H1 (cell line): ENCODE data around the gene PLTP. TPM values are rescaled to one million over a fixed set of nuclear protein-coding genes. Genes with fewer than 3 reads are reported as not detected.

Experiments
- CTCF ChIA-PET: fragments of 300-600 bp; sonication (Branson Sonifier 250); formaldehyde crosslinking; loops from one replicate; lab custom pipeline; 2021; ENCODE audit not compliant: partially characterized antibody; lab: Charles Lee
- POLR2A ChIA-PET: fragments of 300-600 bp; sonication (Branson Sonifier 250); formaldehyde crosslinking; loops from one replicate; lab custom pipeline; 2021; ENCODE audit warnings: inconsistent platforms; ENCODE audit not compliant: partially characterized antibody; lab: Charles Lee
- DNase-seq, 2 experiments: peaks; one replicate each; pipeline versions ENCODE4 v3.0.0 to v3.0.0-alpha.2; 2010 to 2022; ENCODE audit warnings: low spot score in 2 of 2, low read depth in 1 of 2, mixed read lengths in 1 of 2
- FAIRE-seq: peaks from 2 replicates; lab custom pipeline; 2011; peaks lifted over from hg19 to GRCh38; lab: Jason Lieb, UNC
- H2AFZ ChIP-seq: 2 replicates; pipeline ENCODE4 v1.8.1; 2012; ENCODE audit warnings: low read length, inconsistent platforms
- H2AK5ac ChIP-seq: 2 replicates; pipeline ENCODE4 v1.6.1; 2013; ENCODE audit warnings: low read depth, low read length
- H2BK120ac ChIP-seq: replicated peaks from 2 replicates; pipeline ENCODE3; 2013; ENCODE audit warnings: low read depth, low read length, inconsistent platforms
- H2BK12ac ChIP-seq: 2 replicates; pipeline ENCODE4 v1.6.1; 2013; ENCODE audit warnings: low read depth, low read length
- H2BK15ac ChIP-seq: 2 replicates; pipeline ENCODE4 v1.6.1; 2013; ENCODE audit warnings: low read length
- H2BK20ac ChIP-seq: 2 replicates; pipeline ENCODE4 v1.6.1; 2013; ENCODE audit warnings: low read length
- H2BK5ac ChIP-seq: 2 replicates; pipeline ENCODE4 v1.6.1; 2013; ENCODE audit warnings: low read depth, low read length
- H3K14ac ChIP-seq: 2 replicates; pipeline ENCODE4 v1.6.1; 2013; ENCODE audit warnings: inconsistent platforms; ENCODE audit not compliant: insufficient read length
- H3K18ac ChIP-seq: 2 replicates; pipeline ENCODE4 v1.6.1; 2013; ENCODE audit warnings: low read length; ENCODE audit errors: extremely low read depth
- H3K23ac ChIP-seq: 2 replicates; pipeline ENCODE4 v1.6.1; 2013; ENCODE audit warnings: inconsistent platforms; ENCODE audit not compliant: insufficient read length
- H3K23me2 ChIP-seq: 2 replicates; pipeline ENCODE4 v1.6.1; 2013; ENCODE audit warnings: low read depth, low read length
- H3K27ac ChIP-seq: 2 replicates; pipeline ENCODE4 v1.6.1; 2011; ENCODE audit warnings: low read depth, low read length, inconsistent platforms
- H3K27me3 ChIP-seq, 4 experiments: replicated peaks in 1 of 4; 1 replicate in 1 of 4; 2 replicates in 3 of 4; pipeline versions ENCODE4 v1.6.1 to v1.8.1; 2011 to 2013; ENCODE audit warnings: low read length in 3 of 4, mild to moderate bottlenecking in 3 of 4, inconsistent platforms in 2 of 4, mixed read lengths in 2 of 4, moderate library complexity in 1 of 4; ENCODE audit not compliant: control insufficient read depth in 3 of 4, insufficient read depth in 3 of 4; ENCODE audit errors: extremely low read depth in 1 of 4
- H3K36me3 ChIP-seq, 4 experiments: 2 replicates each; pipeline versions ENCODE4 v1.6.1 to v1.8.1; 2011 to 2013; ENCODE audit warnings: mild to moderate bottlenecking in 4 of 4, low read length in 3 of 4, moderate library complexity in 2 of 4, control low read depth in 1 of 4, inconsistent platforms in 1 of 4; ENCODE audit not compliant: insufficient read depth in 4 of 4, control insufficient read depth in 2 of 4
- H3K4ac ChIP-seq: replicated peaks from 2 replicates; pipeline ENCODE3; 2013; ENCODE audit warnings: low read length, low read depth, mixed read lengths, inconsistent platforms; ENCODE audit not compliant: insufficient read length
- H3K4me1 ChIP-seq, 4 experiments: replicated peaks in 1 of 4; 1 replicate in 1 of 4; 2 replicates in 3 of 4; pipeline versions ENCODE4 v1.6.1 to v1.8.1; 2011 to 2013; ENCODE audit warnings: low read length in 3 of 4, inconsistent platforms in 2 of 4, mixed read lengths in 1 of 4; ENCODE audit not compliant: insufficient read depth in 4 of 4, control insufficient read depth in 3 of 4
- H3K4me2 ChIP-seq, 2 experiments: 2 replicates each; pipeline versions ENCODE4 v1.6.1 to v1.8.1; 2011 to 2013; ENCODE audit warnings: low read depth in 2 of 2, low read length in 2 of 2, control low read depth in 1 of 2, inconsistent platforms in 1 of 2, mild to moderate bottlenecking in 1 of 2; ENCODE audit not compliant: insufficient read depth in 1 of 2
- H3K4me3 ChIP-seq, 4 experiments: fragments of 200-600, 300-600 bp in 1 of 4; sonication (generic), shearing (Covaris generic), sonication (Bioruptor Twin) in 1 of 4; 2 replicates each; pipeline versions ENCODE4 v1.5.1 to v1.8.1; 2011 to 2016; ENCODE audit warnings: low read length in 4 of 4, low read depth in 3 of 4, control low read depth in 2 of 4, inconsistent platforms in 2 of 4, mild to moderate bottlenecking in 2 of 4, mixed read lengths in 1 of 4, moderate library complexity in 1 of 4; ENCODE audit not compliant: insufficient read depth in 2 of 4; ENCODE audit errors: extremely low read depth in 1 of 4
- H3K56ac ChIP-seq: replicated peaks from 2 replicates; pipeline ENCODE3; 2013; ENCODE audit warnings: low read depth, mild to moderate bottlenecking, mixed read lengths, low read length, inconsistent platforms; ENCODE audit not compliant: insufficient read length
- H3K79me1 ChIP-seq: 2 replicates; pipeline ENCODE4 v1.6.1; 2013; ENCODE audit warnings: low read depth, low read length, control low read depth
- H3K79me2 ChIP-seq, 2 experiments: 2 replicates each; pipeline versions ENCODE4 v1.6.1 to v1.8.1; 2012 to 2013; ENCODE audit warnings: low read length in 2 of 2, mild to moderate bottlenecking in 2 of 2, inconsistent platforms in 1 of 2; ENCODE audit not compliant: insufficient read depth in 2 of 2, control insufficient read depth in 1 of 2
- H3K9ac ChIP-seq, 4 experiments: replicated peaks in 1 of 4; 1 replicate in 1 of 4; 2 replicates in 3 of 4; pipeline versions ENCODE4 v1.6.1 to v1.8.1; 2011 to 2013; ENCODE audit warnings: low read depth in 3 of 4, low read length in 3 of 4, control low read depth in 2 of 4, mild to moderate bottlenecking in 2 of 4, moderate library complexity in 2 of 4, inconsistent platforms in 1 of 4; ENCODE audit errors: extremely low read depth in 1 of 4
- H3K9me3 ChIP-seq, 2 experiments: 2 replicates each; pipeline versions ENCODE4 v1.6.1 to v1.8.1; 2012 to 2013; ENCODE audit warnings: mild to moderate bottlenecking in 2 of 2, moderate library complexity in 2 of 2, control low read depth in 1 of 2, inconsistent platforms in 1 of 2, low read depth in 1 of 2, low read length in 1 of 2, mixed read lengths in 1 of 2; ENCODE audit not compliant: insufficient read depth in 2 of 2
- H4K20me1 ChIP-seq, 2 experiments: replicated peaks in 1 of 2; 2 replicates each; pipeline versions ENCODE3 to v1.8.1; 2011 to 2013; ENCODE audit warnings: inconsistent platforms in 2 of 2, low read length in 2 of 2, mild to moderate bottlenecking in 1 of 2; ENCODE audit not compliant: insufficient read depth in 2 of 2, control insufficient read depth in 1 of 2
- H4K5ac ChIP-seq: 2 replicates; pipeline ENCODE4 v1.6.1; 2013; ENCODE audit warnings: low read length, low read depth, mixed read lengths, inconsistent platforms; ENCODE audit not compliant: insufficient read length
- H4K8ac ChIP-seq: 2 replicates; pipeline ENCODE4 v1.8.0; 2013; ENCODE audit warnings: mild to moderate bottlenecking, moderate library complexity, low read length, inconsistent platforms; ENCODE audit not compliant: insufficient read depth; ENCODE audit errors: extremely low read depth
- H4K91ac ChIP-seq: replicated peaks from 2 replicates; pipeline ENCODE3; 2013; ENCODE audit warnings: low read length, mixed read lengths, inconsistent platforms; ENCODE audit not compliant: insufficient read length
- FOSL1 ChIP-seq: IDR thresholded peaks from 2 replicates; pipeline ENCODE4 v1.6.1; 2011; ENCODE audit warnings: mild to moderate bottlenecking, low read depth, low read length, moderate library complexity; ENCODE audit not compliant: insufficient read depth
- MAFK ChIP-seq: IDR thresholded peaks from 2 replicates; pipeline ENCODE4 v1.6.1; 2012; ENCODE audit warnings: low read depth, mild to moderate bottlenecking, improper control_type of control experiment, low read length
- POLR2A ChIP-seq, 2 experiments: IDR thresholded peaks; 1 replicate in 1 of 2; 2 replicates in 1 of 2; pipeline ENCODE4 v1.6.1; 2011; ENCODE audit warnings: low read depth in 2 of 2, low read length in 2 of 2, mild to moderate bottlenecking in 2 of 2; ENCODE audit errors: control extremely low read depth in 1 of 2
- WGBS, 2 experiments: shearing (Covaris generic) in 1 of 2; methylation state at CpG; one replicate each; pipeline versions ENCODE4 v1.1.6 to v1.1.7; 2013 to 2015; ENCODE audit warnings: low lambda C conversion rate in 2 of 2, mixed read lengths in 2 of 2, inconsistent platforms in 1 of 2, low coverage in 1 of 2, missing lambda C conversion rate in 1 of 2; ENCODE audit not compliant: insufficient replicate concordance in 2 of 2, insufficient coverage in 1 of 2, insufficient read length in 1 of 2; ENCODE audit errors: extremely low coverage in 1 of 2, missing lambda C conversion rate in 1 of 2; 5-methylcytosine and 5-hydroxymethylcytosine counted together
- polyA plus RNA-seq, 7 experiments: library from polyadenylated mRNA; depleted of rRNA in 3 of 7; stranded (reverse) in 5 of 7; unstranded in 2 of 7; fragments of >200 nt in 5 of 7; fragments of 200-250 nt in 2 of 7; gene quantifications; 1 replicate in 5 of 7; 2 replicates in 1 of 7; 4 replicates in 1 of 7; pipeline versions ENCODE4 v1.2.1 to v1.2.3, GENCODE V29; 2011 to 2013; ENCODE audit warnings: missing spikeins in 2 of 7, mixed read lengths in 2 of 7
- total RNA-seq: library from RNA; stranded (reverse); fragmentation: NEBNext Ultra II Directional; extraction: Animal tissue kit (Norgen Biotek cat#: 25700); gene quantifications from 2 replicates; pipeline ENCODE4 v1.2.1, GENCODE V29; 2021

Gene PLTP
- total and polyA plus RNA-seq, 2 of the 8 experiments (the other 6 are each of a cell fraction or from before 2014, with no cell fraction given), result 120 to 194 TPM

DNA sequence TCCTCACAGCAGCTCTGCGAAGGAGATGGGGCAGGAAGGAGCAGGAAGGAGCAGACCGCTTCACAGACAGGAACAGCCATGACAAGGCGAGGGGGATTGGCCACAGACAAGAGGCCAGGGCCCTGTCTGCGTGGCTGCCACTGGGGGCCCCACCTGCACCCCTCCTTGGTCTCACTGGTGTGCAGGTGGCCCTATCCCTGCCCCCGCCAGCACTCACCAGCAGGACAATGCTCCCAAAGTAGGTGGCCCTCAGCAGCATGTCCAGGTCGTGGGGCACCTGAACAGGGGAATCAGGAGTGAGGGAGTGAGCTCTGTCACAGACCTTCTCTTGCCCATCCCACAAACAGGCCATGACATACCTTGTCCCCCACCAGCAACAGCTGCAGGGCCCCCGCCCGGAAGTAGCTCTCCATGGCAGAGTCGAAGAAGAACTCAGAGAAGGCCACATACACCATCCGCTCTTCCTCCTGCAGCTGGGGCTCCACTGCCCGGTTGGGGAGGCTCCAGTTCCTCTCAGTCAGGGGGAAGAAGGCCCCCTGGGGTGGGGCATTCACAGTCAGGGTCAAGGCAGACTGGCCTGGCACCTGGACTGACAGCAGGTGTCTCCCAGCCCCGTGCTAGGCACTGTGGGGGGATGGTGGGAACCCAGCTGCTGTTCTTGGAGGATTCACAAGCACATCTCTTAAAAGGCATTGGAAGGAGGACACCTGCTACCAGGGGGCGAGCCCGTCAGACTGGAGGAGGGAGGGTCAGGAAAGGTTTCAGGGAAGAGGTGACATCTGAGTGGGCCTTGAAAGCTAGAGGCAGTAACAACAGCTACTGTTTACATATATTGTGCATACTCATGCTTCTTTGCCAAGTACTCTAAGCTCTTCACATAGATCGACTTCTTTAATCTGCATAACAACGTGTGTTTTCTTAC lies 7.1 kb downstream of the PLTP start:
- 0 out of 4 replicates have a peak, but pooled peaks cover 0 to 2% of the 10 kb centered on the region in 2 experiments for H3K79me2 ChIP-seq
- no peak overlapping the region for H2BK20ac ChIP-seq
- ChIA-PET CTCF (interaction anchor here (0.5 to 2.6 kb wide), 10 partner anchors 15 to 83 kb away, joined by 3 to 15 read pairs (median 3); partner anchors contain the start of genes CTSA and NEURL2), POLR2A (interaction anchor here (0.6 to 9.2 kb wide), 19 partner anchors 10 to 559 kb away, joined by 3 to 172 read pairs (median 4); partner anchors contain the start of genes CTSA, NEURL2 and ZSWIM1)
- no peak overlapping the region for H2AK5ac ChIP-seq
- no peak overlapping the region for H2BK120ac ChIP-seq
- no peak overlapping the region for H3K4me2 ChIP-seq
- peaks cover 2 to 11% of the 10 kb centered on the region in 2 experiments for H4K20me1 ChIP-seq
- H4K5ac ChIP-seq, result no peak overlapping the region
- no peaks in the 10 kb centered on the region for H3K4me1 ChIP-seq
- H2AFZ ChIP-seq, result no peak overlapping the region
- H3K14ac ChIP-seq, result no peak overlapping the region
- H3K27me3 ChIP-seq, result no peaks in the 10 kb centered on the region
- no peak overlapping the region for H3K18ac ChIP-seq
- no peak overlapping the region for H3K4me3 ChIP-seq
- H2BK15ac ChIP-seq, result no peak overlapping the region
- no peak overlapping the region for H4K91ac ChIP-seq
- no peak overlapping the region for H4K8ac ChIP-seq
- WGBS, 2 experiments, result 92% methylated on average over 16 of the region's 16 CpGs; no CpG with 5 or more reads in 1 of the 2 experiments
- no peak overlapping the region for H3K9ac ChIP-seq
- H3K4ac ChIP-seq, result no peak overlapping the region
- DNase-seq, result no peak
- no peaks in the 10 kb centered on the region for H3K23me2 ChIP-seq
- H3K79me1 ChIP-seq, result no peaks in the 10 kb centered on the region; the same call in 1 of the 2 replicates
- H3K56ac ChIP-seq, result no peak overlapping the region
- FAIRE-seq, result no peak
- no peak overlapping the region for H3K27ac ChIP-seq
- peaks cover 15 to 66% (median 54%) of the 10 kb centered on the region in 4 experiments for H3K36me3 ChIP-seq
- no peak for TF ChIP-seq FOSL1
- TF ChIP-seq POLR2A (IDR thresholded peaks at IDR 0.05; ENCODE audit: control extremely low read depth in 1 of 2, low read depth in 2 of 2, low read length in 2 of 2), result no peak
- no peak for TF ChIP-seq MAFK
- TF ChIP-seq, all 59 proteins: peak for 0
- H3K23ac ChIP-seq, result no peak overlapping the region
- no peak overlapping the region for H2BK12ac ChIP-seq
- no peak overlapping the region for H2BK5ac ChIP-seq
- no peaks in the 10 kb centered on the region for H3K9me3 ChIP-seq
